BJ (cell line): ENCODE results near the gene PRKCH. TPM values are rescaled to one million over a fixed set of nuclear protein-coding genes. Genes with fewer than 3 reads are reported as not detected.

ENCODE experiments used
- CTCF ChIA-PET: fragments of 350-600 bp; formaldehyde crosslinking; extraction: SDS; loops from one replicate; lab custom pipeline; 2021; ENCODE audit warnings: antibody characterized with exemption, inconsistent platforms; lab: Yijun Ruan, JAX
- POLR2A ChIA-PET: fragments of 300-600 bp; sonication (Branson Sonifier 250); formaldehyde crosslinking; extraction: SDS; loops from one replicate; lab custom pipeline; 2021; ENCODE audit warnings: antibody characterized with exemption; lab: Charles Lee
- DNase-seq: peaks from one replicate; pipeline ENCODE4 v3.0.0-alpha.2; 2011; ENCODE audit warnings: low read depth
- H3K27me3 ChIP-seq: 2 replicates; pipeline ENCODE4 v1.6.0; 2011; ENCODE audit warnings: low read length; ENCODE audit not compliant: control insufficient read depth, insufficient read depth
- H3K36me3 ChIP-seq: 2 replicates; pipeline ENCODE4 v1.5.1; 2011; ENCODE audit warnings: low read length; ENCODE audit not compliant: control insufficient read depth, insufficient read depth
- H3K4me3 ChIP-seq: 2 replicates; pipeline ENCODE4 v1.5.1; 2011; ENCODE audit warnings: low read depth, mild to moderate bottlenecking, control low read depth, low read length
- polyA plus RNA-seq: library from polyadenylated mRNA; depleted of rRNA; stranded (reverse); fragments of >200 nt; gene quantifications from 2 replicates; pipeline ENCODE4 v1.2.3, GENCODE V29; 2011
- TF ChIP-seq, protein P1 (sequence below): IDR thresholded peaks from 2 replicates; pipeline ENCODE4 v1.5.1; 2011; ENCODE audit warnings: low read depth, mild to moderate bottlenecking, control low read depth, inconsistent platforms, low read length, moderate library complexity; ENCODE audit not compliant: insufficient read depth

Gene PRKCH
- polyA plus RNA-seq, 1 experiment: 2.0 TPM

DNA sequence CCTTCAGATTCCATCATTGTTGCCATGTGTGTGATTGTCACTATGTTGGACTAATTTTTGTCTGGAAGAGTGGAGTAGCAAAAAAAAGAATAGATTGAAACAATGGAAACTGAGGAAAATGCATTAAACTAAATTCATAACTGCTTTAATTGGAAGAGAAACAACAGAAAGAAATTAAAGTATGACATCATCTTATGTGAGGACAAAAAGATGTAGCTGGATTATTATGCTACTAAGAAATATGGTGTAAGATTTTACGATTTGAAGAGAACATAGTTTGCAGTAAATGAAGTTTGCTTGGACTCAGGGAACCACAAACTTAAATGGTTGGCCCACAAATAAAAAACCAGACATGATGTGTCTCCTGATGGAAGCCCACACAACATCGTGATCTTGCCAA, 76.8 kb downstream of the PRKCH start:
- ChIA-PET CTCF (no interaction called here), POLR2A (no interaction called here)
- Histone ChIP-seq H3K4me3 (no peak overlapping the region), H3K36me3 (no peaks in the 10 kb centered on the region), H3K27me3 (no peaks in the 10 kb centered on the region)
- TF ChIP-seq, protein P1, sequence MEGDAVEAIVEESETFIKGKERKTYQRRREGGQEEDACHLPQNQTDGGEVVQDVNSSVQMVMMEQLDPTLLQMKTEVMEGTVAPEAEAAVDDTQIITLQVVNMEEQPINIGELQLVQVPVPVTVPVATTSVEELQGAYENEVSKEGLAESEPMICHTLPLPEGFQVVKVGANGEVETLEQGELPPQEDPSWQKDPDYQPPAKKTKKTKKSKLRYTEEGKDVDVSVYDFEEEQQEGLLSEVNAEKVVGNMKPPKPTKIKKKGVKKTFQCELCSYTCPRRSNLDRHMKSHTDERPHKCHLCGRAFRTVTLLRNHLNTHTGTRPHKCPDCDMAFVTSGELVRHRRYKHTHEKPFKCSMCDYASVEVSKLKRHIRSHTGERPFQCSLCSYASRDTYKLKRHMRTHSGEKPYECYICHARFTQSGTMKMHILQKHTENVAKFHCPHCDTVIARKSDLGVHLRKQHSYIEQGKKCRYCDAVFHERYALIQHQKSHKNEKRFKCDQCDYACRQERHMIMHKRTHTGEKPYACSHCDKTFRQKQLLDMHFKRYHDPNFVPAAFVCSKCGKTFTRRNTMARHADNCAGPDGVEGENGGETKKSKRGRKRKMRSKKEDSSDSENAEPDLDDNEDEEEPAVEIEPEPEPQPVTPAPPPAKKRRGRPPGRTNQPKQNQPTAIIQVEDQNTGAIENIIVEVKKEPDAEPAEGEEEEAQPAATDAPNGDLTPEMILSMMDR: no peak
- no peak for DNase-seq

DNA sequence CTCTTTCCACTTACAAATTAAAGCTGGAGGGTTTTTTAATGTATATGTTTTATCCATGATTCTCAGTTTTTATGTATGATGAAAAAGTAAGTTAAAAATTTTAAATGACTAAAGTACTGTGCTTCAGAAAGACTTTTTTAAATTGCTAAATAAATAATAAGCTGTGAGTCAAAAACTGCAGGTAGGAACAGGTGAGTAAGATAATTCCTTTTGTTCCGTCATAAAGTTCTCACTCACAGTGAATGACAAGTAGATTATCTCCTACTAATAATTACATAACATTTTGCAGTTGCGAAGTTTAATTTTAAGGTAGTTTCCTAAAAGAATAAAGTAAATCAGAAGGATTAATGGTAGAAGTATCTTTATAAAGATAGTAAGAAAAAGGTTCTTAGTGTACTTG, 78.0 kb downstream of the PRKCH start:
- H3K27me3 ChIP-seq: no peaks in the 10 kb centered on the region
- no peak overlapping the region for H3K4me3 ChIP-seq
- ChIA-PET POLR2A (no interaction called here), CTCF (no interaction called here)
- TF ChIP-seq, protein P1: no peak
- DNase-seq: no peak
- H3K36me3 ChIP-seq: no peaks in the 10 kb centered on the region

DNA sequence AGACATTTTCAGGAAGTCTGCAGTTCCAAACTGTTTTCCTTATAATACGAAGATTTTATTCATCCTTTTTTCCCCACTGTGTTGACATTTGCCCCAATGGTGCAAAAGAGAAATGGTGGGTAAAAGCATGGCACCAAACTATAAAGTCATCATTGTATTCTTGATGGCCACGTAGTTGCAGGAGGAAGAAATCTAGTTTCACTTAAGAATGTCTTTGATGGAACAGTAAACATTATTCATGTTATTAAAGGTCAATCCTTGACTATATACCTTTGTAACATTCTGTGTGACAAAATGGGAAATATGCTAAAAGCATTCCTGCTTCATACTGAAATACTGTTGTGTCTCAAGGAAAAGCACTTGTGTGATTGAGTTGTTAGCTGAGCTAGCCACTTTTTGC, 80.1 kb downstream of the PRKCH start:
- TF ChIP-seq, protein P1: no peak
- no peaks in the 10 kb centered on the region for H3K27me3 ChIP-seq
- no peak overlapping the region for H3K4me3 ChIP-seq
- no peaks in the 10 kb centered on the region for H3K36me3 ChIP-seq
- ChIA-PET POLR2A (no interaction called here), CTCF (no interaction called here)
- no peak for DNase-seq

DNA sequence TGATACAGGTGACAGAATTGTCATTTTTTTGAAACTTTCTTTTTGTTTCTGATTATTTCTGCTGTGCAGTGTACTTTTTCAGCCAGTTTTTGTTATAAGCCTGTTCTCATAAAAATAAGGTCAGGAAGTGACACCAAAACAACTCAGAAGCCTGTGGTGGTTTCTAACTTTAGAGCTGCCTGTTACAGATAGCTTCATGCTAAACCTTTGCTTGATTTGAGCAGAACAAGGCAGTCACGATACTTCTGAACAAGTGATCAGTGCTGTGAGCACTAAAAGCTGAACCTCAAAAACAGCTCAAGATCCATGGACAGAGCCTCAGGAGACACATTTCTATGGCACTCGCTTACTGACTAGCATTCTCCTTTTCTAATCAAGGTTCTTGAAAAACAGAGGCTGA, 82.0 kb downstream of the PRKCH start:
- DNase-seq: no peak
- no peaks in the 10 kb centered on the region; the same call in 1 of the 2 replicates for H3K27me3 ChIP-seq
- TF ChIP-seq, protein P1: no peak
- POLR2A ChIA-PET: no interaction called here
- H3K4me3 ChIP-seq: no peak overlapping the region
- CTCF ChIA-PET: interaction anchor here (0.6 kb wide), 1 partner anchor 52 kb away, joined by 3 read pairs; no protein-coding TSS in a partner anchor
- H3K36me3 ChIP-seq: no peaks in the 10 kb centered on the region

DNA sequence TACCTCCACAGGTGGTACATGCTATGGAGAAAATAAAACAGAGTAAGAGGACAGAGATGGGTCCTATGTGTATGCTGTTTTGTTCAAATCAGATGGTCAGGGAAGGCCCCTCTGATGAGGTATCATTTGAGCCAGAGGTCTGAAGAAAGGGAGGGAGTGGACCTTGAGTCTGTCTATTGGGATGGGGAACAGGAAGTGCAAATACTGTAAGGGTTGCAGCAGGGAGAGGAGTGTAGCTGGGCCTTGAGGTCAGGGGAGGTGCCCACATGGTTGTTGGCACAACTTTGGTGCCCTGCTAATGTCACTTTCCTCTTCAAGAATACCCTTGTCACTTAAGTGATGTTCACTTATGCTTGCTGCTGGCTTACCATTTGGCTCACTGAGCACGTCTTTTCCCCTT, 83.3 kb downstream of the PRKCH start:
- TF ChIP-seq, protein P1: no peak
- H3K36me3 ChIP-seq: no peaks in the 10 kb centered on the region
- POLR2A ChIA-PET: no interaction called here
- H3K27me3 ChIP-seq: no peaks in the 10 kb centered on the region; the same call in 1 of the 2 replicates
- DNase-seq: no peak
- CTCF ChIA-PET: no interaction called here
- H3K4me3 ChIP-seq: no peak overlapping the region
